ENCODE measurements around the gene EXOC4.

GRCh38 chr7:133412942-133413341 is 160.1 kb downstream of the EXOC4 start:
- TF ChIP-seq POLR2AphosphoS5 (IDR thresholded peaks at IDR 0.05) (no peak), CTCF (IDR thresholded peaks at IDR 0.05) (no peak), POLR2A (IDR thresholded peaks at IDR 0.05; ENCODE audit: low read depth) (no peak), EP300 (IDR thresholded peaks at IDR 0.05) (no peak)
